Gastrocnemius medialis (tissue), 4 donors: ENCODE data around the gene MAS1L. TPM values are rescaled to one million over a fixed set of nuclear protein-coding genes. Genes with fewer than 3 reads are reported as not detected.

Source experiments
- ATAC-seq, 2 donors: fragments of 150-250 bp; one replicate each; pipeline ENCODE4 v1.9.1; 2016
- DNase-seq, 2 donors: peaks; one replicate each; pipeline ENCODE4 v3.0.0-alpha.2; 2019
- H3K27ac ChIP-seq, 4 donors: fragments of 200-600 bp; sonication (generic); 1 replicate in 1 of 4; 2 replicates in 3 of 4; pipeline ENCODE4 v1.5.1; 2016 to 2018; ENCODE audit warnings: mild to moderate bottlenecking in 2 of 4, moderate library complexity in 1 of 4
- H3K27me3 ChIP-seq, 3 donors: fragments of 200-600 bp; sonication (generic) in 2 of 3; 1 replicate in 1 of 3; 2 replicates in 2 of 3; pipeline versions ENCODE4 v1.5.1 to v1.6.0; 2016 to 2019; ENCODE audit warnings: mild to moderate bottlenecking in 1 of 3, moderate library complexity in 1 of 3
- H3K36me3 ChIP-seq, 2 donors: fragments of 200-600 bp; sonication (generic) in 1 of 2; one replicate each; pipeline ENCODE4 v1.5.1; 2017 to 2018
- H3K4me1 ChIP-seq, 2 donors: fragments of 200-600 bp; sonication (generic) in 1 of 2; one replicate each; pipeline ENCODE4 v1.5.1; 2016 to 2017; ENCODE audit warnings: mild to moderate bottlenecking in 2 of 2
- H3K4me3 ChIP-seq, 4 donors: fragments of 200-600 bp; sonication (generic) in 3 of 4; 1 replicate in 1 of 4; 2 replicates in 3 of 4; pipeline ENCODE4 v1.5.1; 2016 to 2019; ENCODE audit warnings: mild to moderate bottlenecking in 2 of 4
- H3K9me3 ChIP-seq, 3 donors: fragments of 200-600 bp; sonication (generic) in 2 of 3; 1 replicate in 1 of 3; 2 replicates in 2 of 3; pipeline ENCODE4 v1.5.1; 2016 to 2019
- CTCF ChIP-seq, 5 experiments: fragments of 450-650 bp in 3 of 5; fragments of 200-600 bp in 2 of 5; sonication (generic) in 2 of 5; IDR thresholded peaks in 4 of 5; conservative IDR thresholded peaks in 1 of 5; 1 replicate in 4 of 5; 2 replicates in 1 of 5; pipeline ENCODE4 v1.5.1; 2016 to 2019; ENCODE audit warnings: antibody characterized with exemption in 5 of 5, mild to moderate bottlenecking in 3 of 5, moderate library complexity in 3 of 5
- POLR2A ChIP-seq, 2 donors: fragments of 450-650 bp; IDR thresholded peaks; one replicate each; pipeline ENCODE4 v1.6.1; 2017; ENCODE audit warnings: antibody characterized with exemption in 2 of 2, mild to moderate bottlenecking in 2 of 2, moderate library complexity in 2 of 2
- in situ Hi-C, 4 donors: fragments of 200-750 bp; cut with MboI; loops; one replicate each; pipeline versions ENCODE4 v1.15.0 to v1.8.0; 2017; ENCODE audit warnings: low sequenced_read_pairs in 4 of 4
- intact Hi-C: fragments of 100-400 bp; cut with DNase I; formaldehyde crosslinking; loops from one replicate; pipeline ENCODE4 v1.15.1; 2023; ENCODE audit warnings: low total_unique reads
- total RNA-seq, 4 donors: library from RNA; depleted of rRNA; stranded (reverse); fragments of >200 nt; gene quantifications; one replicate each; pipeline versions ENCODE4 v1.1.0 to v1.2.3, GENCODE V29; 2016

Gene MAS1L
- total RNA-seq, 4 donors from 2014 or later, result not detected

GRCh38 chr6:29502597-29502996, 14.8 kb upstream of the MAS1L start:
- in situ Hi-C loops, result no loop called here
- Histone ChIP-seq H3K4me3 (no peak overlapping the region), H3K36me3 (no peaks in the 10 kb centered on the region), H3K4me1 (no peaks in the 10 kb centered on the region), H3K27me3 (no peaks in the 10 kb centered on the region), H3K9me3 (no peaks in the 10 kb centered on the region), H3K27ac (no peak overlapping the region)
- no peak for ATAC-seq
- DNase-seq, result no peak
- intact Hi-C loops, result no loop called here
- TF ChIP-seq POLR2A (IDR thresholded peaks at IDR 0.05) (no peak), CTCF (IDR thresholded peaks at IDR 0.05 in 4 of 5, conservative IDR thresholded peaks at IDR 0.05 in 1 of 5) (no peak)

GRCh38 chr6:29502181-29502580, 14.4 kb upstream of the MAS1L start:
- Histone ChIP-seq H3K4me3 (no peak overlapping the region), H3K27me3 (no peaks in the 10 kb centered on the region), H3K36me3 (no peaks in the 10 kb centered on the region), H3K4me1 (no peaks in the 10 kb centered on the region), H3K9me3 (no peaks in the 10 kb centered on the region), H3K27ac (no peak overlapping the region)
- DNase-seq (no peak), ATAC-seq (no peak)
- intact Hi-C loops (no loop called here), in situ Hi-C loops (no loop called here)
- TF ChIP-seq POLR2A (IDR thresholded peaks at IDR 0.05) (no peak), CTCF (IDR thresholded peaks at IDR 0.05 in 4 of 5, conservative IDR thresholded peaks at IDR 0.05 in 1 of 5) (no peak)

DNA sequence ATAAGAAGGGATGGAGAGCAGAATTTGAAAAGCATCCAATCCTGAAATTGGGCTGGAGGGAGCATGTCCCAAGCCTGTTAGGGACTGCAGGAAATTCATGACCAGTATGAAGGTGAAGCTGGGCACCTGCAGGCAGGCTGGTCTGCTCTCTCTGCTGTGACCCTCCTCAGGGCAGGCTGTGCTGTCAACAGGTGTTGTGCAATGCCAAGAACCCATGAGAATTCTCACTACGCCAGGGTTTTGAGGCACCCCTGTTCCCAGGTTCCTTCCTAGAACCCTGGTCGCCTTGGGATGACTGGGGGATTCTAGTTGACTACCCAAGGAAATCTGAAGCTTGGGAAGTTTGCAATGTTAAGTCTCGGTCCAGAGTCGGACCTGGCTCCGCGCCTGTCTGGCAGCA, 13.3 kb upstream of the MAS1L start:
- Histone ChIP-seq H3K27me3 (no peaks in the 10 kb centered on the region), H3K4me1 (no peaks in the 10 kb centered on the region), H3K36me3 (no peaks in the 10 kb centered on the region), H3K9me3 (no peaks in the 10 kb centered on the region), H3K27ac (no peak overlapping the region), H3K4me3 (no peak overlapping the region)
- intact Hi-C loops (no loop called here), in situ Hi-C loops (no loop called here)
- DNase-seq, result no peak
- no peak for ATAC-seq
- TF ChIP-seq CTCF (IDR thresholded peaks at IDR 0.05 in 4 of 5, conservative IDR thresholded peaks at IDR 0.05 in 1 of 5) (no peak), POLR2A (IDR thresholded peaks at IDR 0.05) (no peak)

DNA sequence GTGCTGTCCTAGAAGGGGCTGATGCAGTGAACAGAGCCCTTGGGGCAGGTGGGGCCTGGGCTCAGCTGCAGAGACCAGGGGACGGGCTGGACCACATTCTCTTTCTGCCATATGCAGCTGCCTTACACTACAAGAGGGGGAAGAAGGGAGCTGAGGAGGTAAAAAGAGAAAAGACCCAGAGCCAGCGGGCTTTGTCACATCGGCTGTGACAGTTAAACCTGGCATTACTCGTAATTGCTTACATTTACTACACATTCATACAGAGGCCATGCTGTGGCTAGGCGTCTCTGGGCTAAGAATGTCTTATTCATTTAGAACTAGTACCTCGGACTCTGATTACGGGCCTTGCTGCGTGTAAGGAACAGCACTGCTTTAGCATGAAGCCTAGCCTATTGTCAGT, 12.8 kb upstream of the MAS1L start:
- DNase-seq, result no peak
- ATAC-seq, result no peak
- no peaks in the 10 kb centered on the region for H3K4me1 ChIP-seq
- H3K36me3 ChIP-seq, result no peaks in the 10 kb centered on the region
- TF ChIP-seq POLR2A (IDR thresholded peaks at IDR 0.05), result no peak
- in situ Hi-C loops, result no loop called here
- intact Hi-C loops, result no loop called here
- no peak overlapping the region for H3K27ac ChIP-seq
- no peaks in the 10 kb centered on the region for H3K27me3 ChIP-seq
- no peaks in the 10 kb centered on the region for H3K9me3 ChIP-seq
- H3K4me3 ChIP-seq, result no peak overlapping the region

GRCh38 chr6:29499704-29500103, 11.9 kb upstream of the MAS1L start:
- intact Hi-C loops, result no loop called here
- no peak for TF ChIP-seq POLR2A (IDR thresholded peaks at IDR 0.05)
- TF ChIP-seq CTCF (IDR thresholded peaks at IDR 0.05 in 4 of 5, conservative IDR thresholded peaks at IDR 0.05 in 1 of 5), result no peak

More at GRCh38 chr6:29499704-29500103, 11.9 kb upstream of the MAS1L start:
- in situ Hi-C loops, result no loop called here
- Histone ChIP-seq H3K4me1 (no peaks in the 10 kb centered on the region), H3K27ac (no peak overlapping the region), H3K9me3 (no peaks in the 10 kb centered on the region), H3K4me3 (no peak overlapping the region), H3K27me3 (no peaks in the 10 kb centered on the region), H3K36me3 (no peaks in the 10 kb centered on the region)
- no peak for ATAC-seq
- no peak for DNase-seq
